H1 (cell line): ENCODE results near the gene FGF4. TPM values are rescaled to one million over a fixed set of nuclear protein-coding genes. Genes with fewer than 3 reads are reported as not detected.

Experiments used
- CTCF ChIA-PET: fragments of 300-600 bp; sonication (Branson Sonifier 250); formaldehyde crosslinking; loops from one replicate; lab custom pipeline; 2021; ENCODE audit not compliant: partially characterized antibody; lab: Charles Lee
- POLR2A ChIA-PET: fragments of 300-600 bp; sonication (Branson Sonifier 250); formaldehyde crosslinking; loops from one replicate; lab custom pipeline; 2021; ENCODE audit warnings: inconsistent platforms; ENCODE audit not compliant: partially characterized antibody; lab: Charles Lee
- DNase-seq, 2 experiments: peaks; one replicate each; pipeline versions ENCODE4 v3.0.0 to v3.0.0-alpha.2; 2010 to 2022; ENCODE audit warnings: low spot score in 2 of 2, low read depth in 1 of 2, mixed read lengths in 1 of 2
- FAIRE-seq: peaks from 2 replicates; lab custom pipeline; 2011; peaks lifted over from hg19 to GRCh38; lab: Jason Lieb, UNC
- H2AFZ ChIP-seq: 2 replicates; pipeline ENCODE4 v1.8.1; 2012; ENCODE audit warnings: low read length, inconsistent platforms
- H2AK5ac ChIP-seq: 2 replicates; pipeline ENCODE4 v1.6.1; 2013; ENCODE audit warnings: low read depth, low read length
- H2BK120ac ChIP-seq: replicated peaks from 2 replicates; pipeline ENCODE3; 2013; ENCODE audit warnings: low read depth, low read length, inconsistent platforms
- H2BK12ac ChIP-seq: 2 replicates; pipeline ENCODE4 v1.6.1; 2013; ENCODE audit warnings: low read depth, low read length
- H2BK15ac ChIP-seq: 2 replicates; pipeline ENCODE4 v1.6.1; 2013; ENCODE audit warnings: low read length
- H2BK20ac ChIP-seq: 2 replicates; pipeline ENCODE4 v1.6.1; 2013; ENCODE audit warnings: low read length
- H2BK5ac ChIP-seq: 2 replicates; pipeline ENCODE4 v1.6.1; 2013; ENCODE audit warnings: low read depth, low read length
- H3K14ac ChIP-seq: 2 replicates; pipeline ENCODE4 v1.6.1; 2013; ENCODE audit warnings: inconsistent platforms; ENCODE audit not compliant: insufficient read length
- H3K18ac ChIP-seq: 2 replicates; pipeline ENCODE4 v1.6.1; 2013; ENCODE audit warnings: low read length; ENCODE audit errors: extremely low read depth
- H3K23ac ChIP-seq: 2 replicates; pipeline ENCODE4 v1.6.1; 2013; ENCODE audit warnings: inconsistent platforms; ENCODE audit not compliant: insufficient read length
- H3K23me2 ChIP-seq: 2 replicates; pipeline ENCODE4 v1.6.1; 2013; ENCODE audit warnings: low read depth, low read length
- H3K27ac ChIP-seq: 2 replicates; pipeline ENCODE4 v1.6.1; 2011; ENCODE audit warnings: low read depth, low read length, inconsistent platforms
- H3K27me3 ChIP-seq, 4 experiments: replicated peaks in 1 of 4; 1 replicate in 1 of 4; 2 replicates in 3 of 4; pipeline versions ENCODE4 v1.6.1 to v1.8.1; 2011 to 2013; ENCODE audit warnings: low read length in 3 of 4, mild to moderate bottlenecking in 3 of 4, inconsistent platforms in 2 of 4, mixed read lengths in 2 of 4, moderate library complexity in 1 of 4; ENCODE audit not compliant: control insufficient read depth in 3 of 4, insufficient read depth in 3 of 4; ENCODE audit errors: extremely low read depth in 1 of 4
- H3K36me3 ChIP-seq, 4 experiments: 2 replicates each; pipeline versions ENCODE4 v1.6.1 to v1.8.1; 2011 to 2013; ENCODE audit warnings: mild to moderate bottlenecking in 4 of 4, low read length in 3 of 4, moderate library complexity in 2 of 4, control low read depth in 1 of 4, inconsistent platforms in 1 of 4; ENCODE audit not compliant: insufficient read depth in 4 of 4, control insufficient read depth in 2 of 4
- H3K4ac ChIP-seq: replicated peaks from 2 replicates; pipeline ENCODE3; 2013; ENCODE audit warnings: low read length, low read depth, mixed read lengths, inconsistent platforms; ENCODE audit not compliant: insufficient read length
- H3K4me1 ChIP-seq, 4 experiments: replicated peaks in 1 of 4; 1 replicate in 1 of 4; 2 replicates in 3 of 4; pipeline versions ENCODE4 v1.6.1 to v1.8.1; 2011 to 2013; ENCODE audit warnings: low read length in 3 of 4, inconsistent platforms in 2 of 4, mixed read lengths in 1 of 4; ENCODE audit not compliant: insufficient read depth in 4 of 4, control insufficient read depth in 3 of 4
- H3K4me2 ChIP-seq, 2 experiments: 2 replicates each; pipeline versions ENCODE4 v1.6.1 to v1.8.1; 2011 to 2013; ENCODE audit warnings: low read depth in 2 of 2, low read length in 2 of 2, control low read depth in 1 of 2, inconsistent platforms in 1 of 2, mild to moderate bottlenecking in 1 of 2; ENCODE audit not compliant: insufficient read depth in 1 of 2
- H3K4me3 ChIP-seq, 4 experiments: fragments of 200-600, 300-600 bp in 1 of 4; sonication (generic), shearing (Covaris generic), sonication (Bioruptor Twin) in 1 of 4; 2 replicates each; pipeline versions ENCODE4 v1.5.1 to v1.8.1; 2011 to 2016; ENCODE audit warnings: low read length in 4 of 4, low read depth in 3 of 4, control low read depth in 2 of 4, inconsistent platforms in 2 of 4, mild to moderate bottlenecking in 2 of 4, mixed read lengths in 1 of 4, moderate library complexity in 1 of 4; ENCODE audit not compliant: insufficient read depth in 2 of 4; ENCODE audit errors: extremely low read depth in 1 of 4
- H3K56ac ChIP-seq: replicated peaks from 2 replicates; pipeline ENCODE3; 2013; ENCODE audit warnings: low read depth, mild to moderate bottlenecking, mixed read lengths, low read length, inconsistent platforms; ENCODE audit not compliant: insufficient read length
- H3K79me1 ChIP-seq: 2 replicates; pipeline ENCODE4 v1.6.1; 2013; ENCODE audit warnings: low read depth, low read length, control low read depth
- H3K79me2 ChIP-seq, 2 experiments: 2 replicates each; pipeline versions ENCODE4 v1.6.1 to v1.8.1; 2012 to 2013; ENCODE audit warnings: low read length in 2 of 2, mild to moderate bottlenecking in 2 of 2, inconsistent platforms in 1 of 2; ENCODE audit not compliant: insufficient read depth in 2 of 2, control insufficient read depth in 1 of 2
- H3K9ac ChIP-seq, 4 experiments: replicated peaks in 1 of 4; 1 replicate in 1 of 4; 2 replicates in 3 of 4; pipeline versions ENCODE4 v1.6.1 to v1.8.1; 2011 to 2013; ENCODE audit warnings: low read depth in 3 of 4, low read length in 3 of 4, control low read depth in 2 of 4, mild to moderate bottlenecking in 2 of 4, moderate library complexity in 2 of 4, inconsistent platforms in 1 of 4; ENCODE audit errors: extremely low read depth in 1 of 4
- H3K9me3 ChIP-seq, 2 experiments: 2 replicates each; pipeline versions ENCODE4 v1.6.1 to v1.8.1; 2012 to 2013; ENCODE audit warnings: mild to moderate bottlenecking in 2 of 2, moderate library complexity in 2 of 2, control low read depth in 1 of 2, inconsistent platforms in 1 of 2, low read depth in 1 of 2, low read length in 1 of 2, mixed read lengths in 1 of 2; ENCODE audit not compliant: insufficient read depth in 2 of 2
- H4K20me1 ChIP-seq, 2 experiments: replicated peaks in 1 of 2; 2 replicates each; pipeline versions ENCODE3 to v1.8.1; 2011 to 2013; ENCODE audit warnings: inconsistent platforms in 2 of 2, low read length in 2 of 2, mild to moderate bottlenecking in 1 of 2; ENCODE audit not compliant: insufficient read depth in 2 of 2, control insufficient read depth in 1 of 2
- H4K5ac ChIP-seq: 2 replicates; pipeline ENCODE4 v1.6.1; 2013; ENCODE audit warnings: low read length, low read depth, mixed read lengths, inconsistent platforms; ENCODE audit not compliant: insufficient read length
- H4K8ac ChIP-seq: 2 replicates; pipeline ENCODE4 v1.8.0; 2013; ENCODE audit warnings: mild to moderate bottlenecking, moderate library complexity, low read length, inconsistent platforms; ENCODE audit not compliant: insufficient read depth; ENCODE audit errors: extremely low read depth
- H4K91ac ChIP-seq: replicated peaks from 2 replicates; pipeline ENCODE3; 2013; ENCODE audit warnings: low read length, mixed read lengths, inconsistent platforms; ENCODE audit not compliant: insufficient read length
- ASH2L ChIP-seq: fragments of 200-600, 300-600 bp; sonication (generic); IDR thresholded peaks from one replicate; pipeline ENCODE4 v1.7.1; 2017; ENCODE audit warnings: low read length
- CBX5 ChIP-seq: fragments of 300-800, 300-1000 bp; sonication (generic); IDR thresholded peaks from 2 replicates; pipeline ENCODE4 v1.7.1; 2016; ENCODE audit warnings: antibody characterized with exemption, low read length, low read depth
- CREB1 ChIP-seq: IDR thresholded peaks from 2 replicates; pipeline ENCODE4 v1.6.1; 2012; ENCODE audit warnings: inconsistent platforms
- FOSL1 ChIP-seq: IDR thresholded peaks from 2 replicates; pipeline ENCODE4 v1.6.1; 2011; ENCODE audit warnings: mild to moderate bottlenecking, low read depth, low read length, moderate library complexity; ENCODE audit not compliant: insufficient read depth
- NANOG ChIP-seq: IDR thresholded peaks from 2 replicates; pipeline ENCODE4 v1.6.1; 2011; ENCODE audit warnings: low read length, low read depth, mild to moderate bottlenecking, inconsistent platforms; ENCODE audit not compliant: insufficient read depth, poor library complexity, severe bottlenecking
- PHF8 ChIP-seq: fragments of 200-600 bp; sonication (generic); conservative IDR thresholded peaks from 2 replicates; pipeline ENCODE4 v1.7.1; 2012; ENCODE audit warnings: low read depth, mild to moderate bottlenecking, inconsistent platforms, low read length, moderate library complexity
- WGBS, 2 experiments: shearing (Covaris generic) in 1 of 2; methylation state at CpG; one replicate each; pipeline versions ENCODE4 v1.1.6 to v1.1.7; 2013 to 2015; ENCODE audit warnings: low lambda C conversion rate in 2 of 2, mixed read lengths in 2 of 2, inconsistent platforms in 1 of 2, low coverage in 1 of 2, missing lambda C conversion rate in 1 of 2; ENCODE audit not compliant: insufficient replicate concordance in 2 of 2, insufficient coverage in 1 of 2, insufficient read length in 1 of 2; ENCODE audit errors: extremely low coverage in 1 of 2, missing lambda C conversion rate in 1 of 2; 5-methylcytosine and 5-hydroxymethylcytosine counted together
- polyA plus RNA-seq, 7 experiments: library from polyadenylated mRNA; depleted of rRNA in 3 of 7; stranded (reverse) in 5 of 7; unstranded in 2 of 7; fragments of >200 nt in 5 of 7; fragments of 200-250 nt in 2 of 7; gene quantifications; 1 replicate in 5 of 7; 2 replicates in 1 of 7; 4 replicates in 1 of 7; pipeline versions ENCODE4 v1.2.1 to v1.2.3, GENCODE V29; 2011 to 2013; ENCODE audit warnings: missing spikeins in 2 of 7, mixed read lengths in 2 of 7
- total RNA-seq: library from RNA; stranded (reverse); fragmentation: NEBNext Ultra II Directional; extraction: Animal tissue kit (Norgen Biotek cat#: 25700); gene quantifications from 2 replicates; pipeline ENCODE4 v1.2.1, GENCODE V29; 2021

The FGF4 gene
- total and polyA plus RNA-seq, 2 of the 8 experiments (the other 6 are each of a cell fraction or from before 2014, with no cell fraction given): 0.57 to 2.0 TPM

DNA sequence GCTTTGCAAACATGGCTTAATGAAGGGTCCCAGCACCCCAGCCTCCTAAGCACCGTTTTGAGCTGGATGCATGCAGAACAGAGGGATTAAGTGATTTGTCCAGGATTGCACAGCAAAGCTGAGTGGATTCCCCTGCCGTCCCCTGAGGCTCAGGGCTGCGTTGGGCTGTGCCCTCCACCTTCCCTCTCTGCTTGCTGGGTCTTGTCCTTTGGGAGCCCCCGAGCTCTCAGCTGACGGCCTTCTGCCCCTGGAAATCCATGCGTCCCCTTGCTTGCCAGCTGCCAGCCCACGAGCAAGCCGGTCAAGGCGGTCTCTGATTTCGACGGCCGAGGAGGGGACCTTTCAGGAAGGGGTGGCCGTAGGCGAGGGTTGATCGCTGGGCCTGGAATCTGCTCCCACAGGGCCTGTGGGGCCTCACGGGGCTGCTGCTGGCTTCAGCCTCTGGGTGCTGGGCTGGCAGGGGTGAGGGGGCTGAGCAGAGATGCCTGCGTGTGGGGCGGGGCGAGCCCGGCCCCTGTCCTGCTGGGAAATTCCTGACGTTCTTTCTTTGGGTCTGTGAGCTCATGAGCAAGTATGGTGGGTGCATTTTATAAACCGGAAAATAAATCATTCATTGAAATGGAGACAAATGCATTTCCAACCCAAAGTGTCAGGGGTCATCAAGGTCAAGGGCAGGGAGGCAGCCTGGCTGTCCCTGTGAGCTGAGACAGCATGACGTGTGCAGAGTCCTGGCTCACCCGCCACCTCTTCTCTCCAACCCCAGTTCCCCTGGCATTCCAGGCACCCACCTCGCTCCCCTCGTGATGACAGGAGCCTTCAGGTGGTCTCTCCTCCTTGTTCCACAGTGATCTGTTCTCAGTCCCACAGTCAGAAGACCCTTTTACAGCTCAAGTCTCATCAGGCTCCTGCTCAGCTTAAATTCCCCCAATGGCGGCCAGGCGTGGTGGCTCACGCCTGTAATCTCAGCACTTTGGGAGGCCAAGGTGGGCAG, 28.1 kb downstream of the FGF4 start:
- 87% methylated on average over 28 of the region's 29 CpGs; no CpG with 5 or more reads in 1 of the 2 experiments for WGBS, 2 experiments

More for the DNA sequence above, 28.1 kb downstream of the FGF4 start:
- TF ChIP-seq FOSL1 (no peak), CREB1 (no peak), CBX5 (no peak), PHF8 (no peak), ASH2L (no peak), NANOG (no peak)
- peak overlapping the region; percentile 84; the same call in 1 of the 2 replicates for H2BK12ac ChIP-seq
- no peaks in the 10 kb centered on the region for H3K36me3 ChIP-seq
- peaks cover 4% of the 10 kb centered on the region; the same call in 1 of the 2 replicates for H3K23me2 ChIP-seq
- FAIRE-seq: no peak
- DNase-seq: no peak
- no peaks in the 10 kb centered on the region for H3K9me3 ChIP-seq
- H2BK20ac ChIP-seq: no peak overlapping the region
- no peak overlapping the region for H3K14ac ChIP-seq
- H3K79me1 ChIP-seq: no peaks in the 10 kb centered on the region
- no peak overlapping the region for H3K56ac ChIP-seq
- peak overlapping the region; percentile 6; the same call in 1 of the 2 replicates for H3K18ac ChIP-seq
- H3K27me3 ChIP-seq: no peaks in the 10 kb centered on the region
- peaks cover 0 to 7% (median 6%) of the 10 kb centered on the region in 4 experiments; a peak in 5 of 7 replicates for H3K4me1 ChIP-seq
- no peak overlapping the region for H2BK120ac ChIP-seq
- H3K23ac ChIP-seq: no peak overlapping the region
- H4K8ac ChIP-seq: peak overlapping the region; percentile 64; the same call in 1 of the 2 replicates
- H4K91ac ChIP-seq: no peak overlapping the region
- no peak overlapping the region for H2AFZ ChIP-seq
- H4K5ac ChIP-seq: no peak overlapping the region
- no peaks in the 10 kb centered on the region for H4K20me1 ChIP-seq
- H3K4ac ChIP-seq: no peak overlapping the region
- H3K9ac ChIP-seq: no peak overlapping the region
- no peak overlapping the region for H2BK5ac ChIP-seq
- no peak overlapping the region for H3K4me2 ChIP-seq
- H2BK15ac ChIP-seq: peak overlapping the region; percentile 72; the same call in 1 of the 2 replicates
- no peak overlapping the region for H3K4me3 ChIP-seq
- H2AK5ac ChIP-seq: peak overlapping the region; percentile 65; the same call in 1 of the 2 replicates
- ChIA-PET POLR2A (no interaction called here), CTCF (interaction anchor here (0.7 to 1.5 kb wide), 10 partner anchors 9 to 134 kb away, joined by 3 to 5 read pairs (median 3); no protein-coding TSS in a partner anchor)
- H3K79me2 ChIP-seq: no peaks in the 10 kb centered on the region
- H3K27ac ChIP-seq: no peak overlapping the region
